HepG2 (cell line): Measurements from ENCODE around the gene UBP1. TPM values are rescaled to one million over a fixed set of nuclear protein-coding genes. Genes with fewer than 3 reads are reported as not detected.

Source experiments
- AFF4 ChIP-seq: sonication (generic); formaldehyde crosslinking; IDR thresholded peaks from 2 replicates; pipeline ENCODE4 v1.4.0; 2020; ENCODE audit warnings: missing genetic modification reagents
- E2F2 ChIP-seq: sonication (generic); formaldehyde crosslinking; IDR thresholded peaks from 2 replicates; pipeline ENCODE4 v1.4.0; 2020; ENCODE audit warnings: missing genetic modification reagents, borderline replicate concordance
- IRF9 ChIP-seq: sonication (generic); formaldehyde crosslinking; IDR thresholded peaks from 2 replicates; pipeline ENCODE4 v1.8.0; 2022; ENCODE audit warnings: missing genetic modification reagents, mild to moderate bottlenecking, borderline replicate concordance
- KMT2B ChIP-seq: IDR thresholded peaks from 2 replicates; pipeline ENCODE4 v1.6.1; 2016; ENCODE audit warnings: missing genetic modification reagents, missing compliant biosample characterization
- SNRNP70 ChIP-seq: fragments of 200-400 bp; formaldehyde crosslinking; IDR thresholded peaks from 2 replicates; pipeline ENCODE4 v1.6.1; 2017; ENCODE audit warnings: mild to moderate bottlenecking, low read depth, low read length, moderate library complexity
- ZBTB26 ChIP-seq: IDR thresholded peaks from 2 replicates; pipeline ENCODE4 v1.6.1; 2016; ENCODE audit warnings: missing compliant biosample characterization, missing genetic modification reagents, borderline replicate concordance
- ZBTB46 ChIP-seq: sonication (generic); formaldehyde crosslinking; IDR thresholded peaks from 2 replicates; pipeline ENCODE4 v1.4.0; 2020; ENCODE audit warnings: mild to moderate bottlenecking, missing genetic modification reagents, borderline replicate concordance
- ZC3H13 ChIP-seq: sonication (generic); formaldehyde crosslinking; IDR thresholded peaks from 2 replicates; pipeline ENCODE4 v1.8.1; 2023; ENCODE audit warnings: mild to moderate bottlenecking, missing genetic modification reagents, moderate library complexity
- ZFYVE20 ChIP-seq: sonication (generic); formaldehyde crosslinking; IDR thresholded peaks from 2 replicates; pipeline ENCODE4 v1.8.0; 2023; ENCODE audit warnings: low read depth, mild to moderate bottlenecking, moderate library complexity, missing genetic modification reagents, borderline replicate concordance
- ZNF121 ChIP-seq: sonication (generic); formaldehyde crosslinking; IDR thresholded peaks from 2 replicates; pipeline ENCODE4 v1.5.0; 2020; ENCODE audit warnings: mild to moderate bottlenecking, missing genetic modification reagents
- ZNF230 ChIP-seq: sonication (generic); formaldehyde crosslinking; IDR thresholded peaks from 2 replicates; pipeline ENCODE4 v1.4.0; 2020; ENCODE audit warnings: mild to moderate bottlenecking, missing genetic modification reagents
- ZNF335 ChIP-seq: sonication (generic); formaldehyde crosslinking; IDR thresholded peaks from 2 replicates; pipeline ENCODE4 v1.4.0; 2020; ENCODE audit warnings: missing genetic modification reagents
- ZNF574 ChIP-seq: sonication (generic); formaldehyde crosslinking; IDR thresholded peaks from 2 replicates; pipeline ENCODE4 v1.4.0; 2020; ENCODE audit warnings: missing genetic modification reagents
- ZNF749 ChIP-seq: sonication (generic); formaldehyde crosslinking; IDR thresholded peaks from 2 replicates; pipeline ENCODE4 v1.8.0; 2022; ENCODE audit warnings: mild to moderate bottlenecking, missing genetic modification reagents, moderate library complexity, borderline replicate concordance
- ZNF792 ChIP-seq: IDR thresholded peaks from 2 replicates; pipeline ENCODE4 v1.6.1; 2016
- polyA plus RNA-seq, 8 experiments: library from polyadenylated mRNA; depleted of rRNA in 3 of 8; stranded (reverse) in 7 of 8; unstranded in 1 of 8; fragments of >200 nt; fragmentation: Illumina TruSeq in 4 of 8; extraction: Trizol in 4 of 8; gene quantifications; 2 replicates each; pipeline versions ENCODE4 v1.2.1 to v1.2.3, GENCODE V29; 2011 to 2016; ENCODE audit warnings: low read depth in 4 of 8, missing spikeins in 1 of 8, mixed read lengths in 1 of 8; ENCODE audit not compliant: insufficient read depth in 1 of 8
- total RNA-seq, 5 experiments: library from RNA; depleted of rRNA; stranded (reverse); fragments of >200 nt; fragmentation: Illumina TruSeq; extraction: Trizol; gene quantifications; 2 replicates each; pipeline ENCODE4 v1.2.3, GENCODE V29; 2016; ENCODE audit warnings: low read depth in 1 of 5

UBP1 gene
- total and polyA plus RNA-seq, 2 of the 13 experiments (the other 11 are each of a cell fraction or from before 2014, with no cell fraction given): 48.3 to 79.9 TPM

GRCh38 chr3:33440328-33441224 lies at the start of gene UBP1 (continued):
- TF ChIP-seq ZNF574 (CRISPR knock-in tag) (peak; percentile 82), ZBTB26 (no peak; the same call in 1 of the 2 replicates), ZNF749 (CRISPR knock-in tag) (peak; percentile 61), ZNF121 (no peak), ZBTB46 (CRISPR knock-in tag) (no peak), IRF9 (CRISPR knock-in tag) (no peak), ZNF335 (CRISPR knock-in tag) (peak; percentile 67; the same call in 1 of the 2 replicates), ZNF230 (CRISPR knock-in tag) (no peak), ZNF792 (peak; percentile 15; the same call in 1 of the 2 replicates), SNRNP70 (no peak), ZC3H13 (peak; percentile 17; the same call in 1 of the 2 replicates), KMT2B (CRISPR knock-in tag) (peak; percentile 54), E2F2 (CRISPR knock-in tag) (no peak), ZFYVE20 (no peak), AFF4 (CRISPR knock-in tag) (no peak; the same call in 1 of the 2 replicates)
